ENCODE measurements around the gene A2M. TPM values are rescaled to one million over a fixed set of nuclear protein-coding genes. Genes with fewer than 3 reads are reported as not detected.

Gene A2M
- total RNA-seq, 1 experiment from 2014 or later = not detected

- Histone ChIP-seq H3K27me3 (ENCODE audit: low read length) (no peaks in the 10 kb centered on the region), H3K79me2 (ENCODE audit: low read length) (no peaks in the 10 kb centered on the region), H3F3A (ENCODE audit: low read length, unreplicated experiment) (no peaks in the 10 kb centered on the region), H4K20me1 (ENCODE audit: low read length) (no peaks in the 10 kb centered on the region), H3K4me1 (ENCODE audit: insufficient read depth, low read length) (peaks cover 8% of the 10 kb centered on the region; the same call in 1 of the 2 replicates), H3K36me3 (ENCODE audit: low read depth, low read length) (no peaks in the 10 kb centered on the region), H3K27ac (ENCODE audit: low read length) (peak overlapping the region; percentile 58), H3K9me2 (replicated peaks; ENCODE audit: low read length) (no peaks in the 10 kb centered on the region), H2AFZ (ENCODE audit: low read length) (peak overlapping the region; percentile 84), H3K4me2 (ENCODE audit: low read length) (peak overlapping the region; percentile 74), H3K4me3 (ENCODE audit: low read length) (peak overlapping the region; percentile 82), H3K9ac (ENCODE audit: low read length) (peak overlapping the region; percentile 86), H3K9me3 (ENCODE audit: low read length) (no peaks in the 10 kb centered on the region)
- ChIA-PET CTCF (no interaction called here), POLR2A (ENCODE audit: unreplicated experiment) (interaction anchor here (0.6 kb wide), 1 partner anchor 1256 kb away, joined by 3 read pairs; no protein-coding TSS in a partner anchor)
- no peak for TF ChIP-seq CTCF (conservative IDR thresholded peaks at IDR 0.05; ENCODE audit: low read depth, low read length)
- no peak for TF ChIP-seq EZH2phosphoT487 (IDR thresholded peaks at IDR 0.05; ENCODE audit: borderline replicate concordance, low read length)
- no peak for TF ChIP-seq EZH2 (IDR thresholded peaks at IDR 0.05; ENCODE audit: low read length, unreplicated experiment)
- DNase-seq (peak; percentile 67), ATAC-seq (peak; percentile 86)
- intact Hi-C loops (cut with micrococcal nuclease) = no loop called here
- BruUV-seq (replicated peaks) = no TSS peak
These were observed 50.7 kb downstream of the A2M start for GRCh38 chr12:9064815-9065606.

- H3K27me3 ChIP-seq (ENCODE audit: low read length) = no peaks in the 10 kb centered on the region
- no peaks in the 10 kb centered on the region for H3K36me3 ChIP-seq (ENCODE audit: low read depth, low read length)
- no peak for TF ChIP-seq EZH2 (IDR thresholded peaks at IDR 0.05; ENCODE audit: low read length, unreplicated experiment)
- TF ChIP-seq CTCF (conservative IDR thresholded peaks at IDR 0.05; ENCODE audit: low read depth, low read length) = peak; percentile 52
- no peak for TF ChIP-seq EZH2phosphoT487 (IDR thresholded peaks at IDR 0.05; ENCODE audit: borderline replicate concordance, low read length)
- peak overlapping the region; percentile 84 for H2AFZ ChIP-seq (ENCODE audit: low read length)
- H3K9me3 ChIP-seq (ENCODE audit: low read length) = no peaks in the 10 kb centered on the region
- DNase-seq (peak; percentile 59), ATAC-seq (peak; percentile 73)
- intact Hi-C loops (cut with micrococcal nuclease) = no loop called here
- CTCF ChIA-PET = interaction anchor here (1.0 kb wide), 1 partner anchor 114 kb away, joined by 4 read pairs; the partner anchor contains the start of gene M6PR
- BruUV-seq (replicated peaks) = TSS peak; percentile 73
- H3K27ac ChIP-seq (ENCODE audit: low read length) = peak overlapping the region; percentile 58
- H3F3A ChIP-seq (ENCODE audit: low read length, unreplicated experiment) = no peaks in the 10 kb centered on the region
- H3K4me3 ChIP-seq (ENCODE audit: low read length) = peak overlapping the region; percentile 82
- peak overlapping the region; percentile 72 for H3K4me2 ChIP-seq (ENCODE audit: low read length)
- no peaks in the 10 kb centered on the region for H3K9me2 ChIP-seq (replicated peaks; ENCODE audit: low read length)
- H3K4me1 ChIP-seq (ENCODE audit: insufficient read depth, low read length) = peaks cover 8% of the 10 kb centered on the region; the same call in 1 of the 2 replicates
- POLR2A ChIA-PET (ENCODE audit: unreplicated experiment) = no interaction called here
- H4K20me1 ChIP-seq (ENCODE audit: low read length) = no peaks in the 10 kb centered on the region
- peak overlapping the region; percentile 86 for H3K9ac ChIP-seq (ENCODE audit: low read length)
- H3K79me2 ChIP-seq (ENCODE audit: low read length) = no peaks in the 10 kb centered on the region
These were observed 51.4 kb downstream of the A2M start for GRCh38 chr12:9064201-9064814.

Data from PC-3 (cell line).